HEK293T (cell line): ENCODE data around the gene URGCP.

ENCODE experiments used
- CTCF ChIA-PET: fragments of 350-600 bp; formaldehyde crosslinking; extraction: SDS; loops from one replicate; lab custom pipeline; 2021; ENCODE audit warnings: antibody characterized with exemption, inconsistent platforms; lab: Yijun Ruan, JAX
- POLR2A ChIA-PET: fragments of 350-600 bp; formaldehyde crosslinking; extraction: SDS; loops from one replicate; lab custom pipeline; 2020; ENCODE audit warnings: antibody characterized with exemption, inconsistent platforms; lab: Yijun Ruan, JAX
- DNase-seq: peaks from one replicate; pipeline ENCODE4 v3.0.0; 2012; ENCODE audit warnings: mixed read lengths; ENCODE audit errors: extremely low spot score
- ARNT ChIP-seq: fragments of 450-650 bp; IDR thresholded peaks from 2 replicates; pipeline ENCODE4 v1.6.1; 2017; ENCODE audit warnings: mild to moderate bottlenecking
- BHLHE40 ChIP-seq: fragments of 450-650 bp; IDR thresholded peaks from 2 replicates; pipeline ENCODE4 v1.6.1; 2016; ENCODE audit warnings: mild to moderate bottlenecking, moderate library complexity, borderline replicate concordance
- CTBP1 ChIP-seq: fragments of 450-650 bp; IDR thresholded peaks from 2 replicates; pipeline ENCODE4 v1.6.1; 2016; ENCODE audit warnings: borderline replicate concordance
- ELF4 ChIP-seq: fragments of 450-650 bp; IDR thresholded peaks from 2 replicates; pipeline ENCODE4 v1.6.1; 2017; ENCODE audit warnings: antibody characterized with exemption
- FOXA1 ChIP-seq: fragments of 450-650 bp; IDR thresholded peaks from 2 replicates; pipeline ENCODE4 v1.6.1; 2016; ENCODE audit warnings: mild to moderate bottlenecking
- FOXK2 ChIP-seq: fragments of 450-650 bp; IDR thresholded peaks from 2 replicates; pipeline ENCODE4 v1.6.1; 2016; ENCODE audit warnings: mild to moderate bottlenecking
- FOXM1 ChIP-seq: fragments of 450-650 bp; IDR thresholded peaks from 2 replicates; pipeline ENCODE4 v1.6.1; 2017; ENCODE audit warnings: mild to moderate bottlenecking, borderline replicate concordance
- HDGF ChIP-seq: fragments of 450-650 bp; IDR thresholded peaks from 2 replicates; pipeline ENCODE4 v1.6.1; 2017; ENCODE audit warnings: antibody characterized with exemption, borderline replicate concordance
- L3MBTL2 ChIP-seq: fragments of 450-650 bp; conservative IDR thresholded peaks from 2 replicates; pipeline ENCODE4 v1.6.1; 2016; ENCODE audit warnings: mild to moderate bottlenecking
- LEF1 ChIP-seq: fragments of 450-650 bp; IDR thresholded peaks from 2 replicates; pipeline ENCODE4 v1.6.1; 2017; ENCODE audit warnings: mild to moderate bottlenecking, borderline replicate concordance
- NFRKB ChIP-seq: fragments of 450-650 bp; IDR thresholded peaks from 2 replicates; pipeline ENCODE4 v1.6.1; 2016; ENCODE audit warnings: mild to moderate bottlenecking, moderate library complexity
- SP1 ChIP-seq: fragments of 450-650 bp; IDR thresholded peaks from 2 replicates; pipeline ENCODE4 v1.6.1; 2017
- SUZ12 ChIP-seq: fragments of 450-650 bp; IDR thresholded peaks from 2 replicates; pipeline ENCODE4 v1.6.1; 2016; ENCODE audit warnings: mild to moderate bottlenecking
- TARDBP ChIP-seq: fragments of 450-650 bp; IDR thresholded peaks from 2 replicates; pipeline ENCODE4 v1.6.1; 2016
- ZNF384 ChIP-seq: fragments of 450-650 bp; IDR thresholded peaks from 2 replicates; pipeline ENCODE4 v1.6.1; 2016
- TF ChIP-seq, protein P1 (sequence below): fragments of 450-650 bp; IDR thresholded peaks from 2 replicates; pipeline ENCODE4 v1.6.1; 2016

The URGCP gene

DNA sequence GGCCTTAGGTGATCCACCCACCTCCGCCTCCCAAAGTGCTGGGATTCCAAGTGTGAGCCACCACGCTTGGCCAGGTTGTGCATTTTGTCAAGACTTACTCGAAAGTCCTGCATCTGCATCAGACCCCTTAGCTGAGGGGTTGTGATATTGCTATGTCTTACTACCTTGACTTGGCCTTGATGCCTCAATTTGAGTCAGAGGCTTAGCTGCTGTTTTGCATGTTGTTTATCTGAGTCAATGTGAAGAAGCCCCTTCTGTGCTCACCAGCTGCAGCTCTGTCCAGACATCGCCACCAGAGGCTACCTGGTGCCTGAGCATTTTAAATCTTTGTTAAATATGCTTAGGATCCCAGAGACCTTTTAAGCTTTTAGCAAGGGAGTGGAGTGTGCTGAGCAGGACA is 37.9 kb upstream of the URGCP start:
- ChIA-PET CTCF (no interaction called here), POLR2A (interaction anchor here (1.3 to 1.6 kb wide), 2 partner anchors 18 to 75 kb away, joined by 4 to 5 read pairs; partner anchors contain the start of genes MRPS24 and UBE2D4)
- DNase-seq: no peak
- TF ChIP-seq, protein P1, sequence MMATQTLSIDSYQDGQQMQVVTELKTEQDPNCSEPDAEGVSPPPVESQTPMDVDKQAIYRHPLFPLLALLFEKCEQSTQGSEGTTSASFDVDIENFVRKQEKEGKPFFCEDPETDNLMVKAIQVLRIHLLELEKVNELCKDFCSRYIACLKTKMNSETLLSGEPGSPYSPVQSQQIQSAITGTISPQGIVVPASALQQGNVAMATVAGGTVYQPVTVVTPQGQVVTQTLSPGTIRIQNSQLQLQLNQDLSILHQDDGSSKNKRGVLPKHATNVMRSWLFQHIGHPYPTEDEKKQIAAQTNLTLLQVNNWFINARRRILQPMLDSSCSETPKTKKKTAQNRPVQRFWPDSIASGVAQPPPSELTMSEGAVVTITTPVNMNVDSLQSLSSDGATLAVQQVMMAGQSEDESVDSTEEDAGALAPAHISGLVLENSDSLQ: no peak
- TF ChIP-seq L3MBTL2: no peak
- TF ChIP-seq NFRKB: no peak
- no peak for TF ChIP-seq FOXK2
- TF ChIP-seq FOXM1: no peak
- no peak for TF ChIP-seq FOXA1
- no peak for TF ChIP-seq SP1
- TF ChIP-seq BHLHE40: no peak
- no peak for TF ChIP-seq ARNT
- no peak for TF ChIP-seq SUZ12
- no peak for TF ChIP-seq TARDBP
- TF ChIP-seq ZNF384: no peak
- no peak for TF ChIP-seq HDGF
- no peak for TF ChIP-seq LEF1
- TF ChIP-seq ELF4: no peak
- TF ChIP-seq CTBP1: no peak

DNA sequence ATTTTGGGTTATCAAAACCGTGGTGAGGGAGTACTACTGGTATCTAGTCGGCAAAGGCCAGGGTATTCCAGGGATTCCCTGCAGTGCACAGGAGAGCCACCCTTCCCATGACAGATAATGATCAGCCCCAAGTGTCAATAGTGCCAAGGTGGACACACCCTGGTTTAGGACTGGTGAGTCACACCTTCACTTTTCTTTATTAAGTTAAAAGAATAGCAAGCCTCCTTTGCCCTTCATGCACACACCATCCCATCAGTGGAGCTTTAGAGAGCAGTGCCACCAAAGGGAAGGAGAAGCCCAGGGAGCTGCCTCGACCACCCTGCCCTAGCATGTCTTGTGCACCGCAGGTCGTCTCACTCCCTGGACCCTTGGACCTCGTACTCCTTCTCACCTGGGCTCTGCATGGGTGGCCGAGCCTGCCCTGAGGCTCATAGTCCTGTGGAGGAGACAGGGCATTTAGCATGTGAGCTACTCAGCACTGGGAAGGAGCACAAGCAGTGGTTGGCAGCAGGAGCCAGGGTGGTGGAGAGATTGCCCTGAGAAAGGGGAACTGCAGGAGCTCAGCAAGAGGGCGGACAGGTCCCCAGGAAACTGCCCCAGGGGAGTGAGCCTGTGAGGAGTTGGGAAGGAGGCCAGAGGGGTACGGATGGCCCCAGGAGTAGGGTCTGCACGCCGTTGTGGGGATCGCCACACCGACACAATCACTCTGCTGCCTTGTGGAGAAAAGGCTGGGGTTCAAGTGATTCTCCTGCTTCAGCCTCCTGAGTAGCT is 37.2 kb upstream of the URGCP start:
- no peak for TF ChIP-seq L3MBTL2
- TF ChIP-seq HDGF: no peak
- no peak for TF ChIP-seq BHLHE40
- no peak for TF ChIP-seq ZNF384
- no peak for TF ChIP-seq ARNT
- TF ChIP-seq ELF4: no peak
- TF ChIP-seq NFRKB: no peak
- TF ChIP-seq LEF1: no peak
- TF ChIP-seq SP1: no peak
- TF ChIP-seq FOXK2: no peak
- no peak for TF ChIP-seq FOXA1
- TF ChIP-seq, protein P1: no peak
- TF ChIP-seq CTBP1: no peak
- TF ChIP-seq TARDBP: no peak
- TF ChIP-seq SUZ12: no peak
- TF ChIP-seq FOXM1: no peak
- ChIA-PET CTCF (no interaction called here), POLR2A (interaction anchor here (1.3 to 1.6 kb wide), 2 partner anchors 17 to 74 kb away, joined by 4 to 5 read pairs; partner anchors contain the start of genes MRPS24 and UBE2D4)
- no peak for DNase-seq

DNA sequence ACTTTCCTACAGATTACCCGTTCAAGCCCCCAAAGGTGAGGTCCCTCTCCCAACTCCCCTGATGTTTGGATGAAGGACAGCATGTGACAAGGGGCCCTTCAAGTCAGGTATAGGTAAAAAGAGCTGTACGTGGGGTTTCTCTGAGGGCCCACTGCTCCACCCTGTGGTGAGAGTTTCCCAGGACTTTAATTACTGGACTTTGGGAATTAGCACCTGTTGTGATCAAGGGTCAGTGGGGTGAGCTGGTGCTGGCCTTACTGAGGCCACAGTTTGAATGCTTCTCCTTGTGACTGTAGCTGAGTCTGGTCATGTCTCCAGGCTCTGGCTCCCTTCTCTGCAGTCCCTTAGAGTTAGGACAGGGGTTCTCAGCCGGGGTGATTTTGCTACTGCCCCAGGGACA is 36.6 kb upstream of the URGCP start:
- DNase-seq: no peak
- POLR2A ChIA-PET: interaction anchor here (1.3 kb wide), 1 partner anchor 73 kb away, joined by 4 read pairs; the partner anchor contains the start of gene MRPS24
- CTCF ChIA-PET: no interaction called here
- no peak for TF ChIP-seq ARNT
- TF ChIP-seq SUZ12: no peak
- no peak for TF ChIP-seq LEF1
- no peak for TF ChIP-seq FOXK2
- TF ChIP-seq CTBP1: no peak
- TF ChIP-seq ZNF384: no peak
- TF ChIP-seq, protein P1: no peak
- no peak for TF ChIP-seq SP1
- TF ChIP-seq L3MBTL2: no peak
- TF ChIP-seq TARDBP: no peak
- TF ChIP-seq ELF4: no peak

DNA sequence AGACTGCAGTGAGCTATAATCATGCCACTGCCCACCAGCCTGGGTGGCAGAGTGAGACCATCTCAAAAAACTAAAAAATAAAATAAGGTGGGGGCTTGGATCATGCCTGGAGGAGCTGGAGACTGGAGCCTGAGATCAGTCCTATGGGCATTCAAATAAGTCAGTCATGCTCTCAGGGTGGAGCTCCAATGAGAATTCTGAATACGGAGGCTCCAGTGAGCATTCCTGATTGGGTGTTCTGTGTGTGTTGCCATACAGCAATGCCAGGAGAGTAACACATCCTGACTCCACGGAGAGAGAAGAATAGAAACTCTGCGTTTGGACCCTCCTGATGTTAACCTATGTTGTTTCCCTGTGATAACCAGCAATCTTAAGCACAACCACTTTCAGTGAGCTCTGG is 35.9 kb upstream of the URGCP start:
- POLR2A ChIA-PET: no interaction called here
- no peak for DNase-seq
- no peak for TF ChIP-seq TARDBP
- CTCF ChIA-PET: no interaction called here

DNA sequence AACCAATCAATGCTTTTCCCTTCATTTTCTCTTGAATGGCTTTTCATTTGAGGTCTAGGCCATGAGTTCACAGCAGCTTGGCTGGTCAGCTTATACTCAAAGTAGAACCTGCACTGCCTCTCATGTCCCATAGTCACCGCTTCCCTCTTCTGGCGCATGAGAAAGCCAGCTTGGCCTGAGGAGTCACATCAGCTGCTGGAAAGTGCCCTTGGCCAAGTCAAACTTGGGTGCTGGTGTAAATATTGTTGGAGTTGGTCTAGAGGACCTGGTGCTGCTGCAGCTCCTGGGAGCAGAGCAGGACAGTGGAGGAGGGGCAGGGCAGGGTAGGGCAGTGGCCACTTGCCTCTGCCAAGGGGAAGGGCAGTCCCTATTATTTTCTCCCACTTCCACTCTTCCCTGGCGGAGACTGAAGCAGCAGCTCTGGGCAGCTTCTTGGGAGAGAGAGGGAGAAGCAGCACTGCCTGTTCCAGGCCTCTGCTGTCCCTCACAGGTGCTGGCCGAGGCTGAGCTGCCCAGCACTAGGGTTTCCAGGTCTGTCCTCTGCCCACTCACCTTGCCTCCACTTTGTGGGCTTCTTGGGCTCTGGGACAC is 32.6 kb upstream of the URGCP start:
- POLR2A ChIA-PET: interaction anchor here (2.4 kb wide), 1 partner anchor 70 kb away, joined by 9 read pairs; the partner anchor contains the start of gene MRPS24
- TF ChIP-seq L3MBTL2: no peak
- no peak for TF ChIP-seq SP1
- no peak for TF ChIP-seq ZNF384
- no peak for TF ChIP-seq NFRKB
- TF ChIP-seq FOXA1: no peak
- no peak for TF ChIP-seq LEF1
- TF ChIP-seq FOXK2: no peak
- TF ChIP-seq ARNT: no peak
- TF ChIP-seq BHLHE40: no peak
- CTCF ChIA-PET: no interaction called here
- DNase-seq: no peak

DNA sequence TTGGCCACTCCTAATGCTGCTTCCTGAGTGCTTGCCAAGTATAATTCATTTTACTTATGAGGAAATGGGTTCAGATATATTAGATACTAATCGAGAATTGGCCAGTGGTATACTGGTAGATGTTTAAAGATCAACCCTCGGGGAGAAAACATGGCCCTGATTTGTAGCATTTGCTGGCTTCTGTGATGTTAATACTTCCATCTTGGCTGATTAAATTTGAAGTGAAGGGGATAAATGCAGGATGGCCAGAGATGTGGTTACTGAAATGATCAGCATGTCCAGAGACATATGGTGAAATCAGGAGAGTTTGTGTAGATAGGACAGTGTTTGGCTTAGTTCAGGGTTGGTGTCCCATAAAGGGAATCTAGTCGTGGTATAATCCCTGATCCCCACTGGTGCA is 31.0 kb upstream of the URGCP start:
- no peak for DNase-seq
- ChIA-PET POLR2A (no interaction called here), CTCF (no interaction called here)
- TF ChIP-seq, protein P1: no peak
